Activated naive CD8-positive, alpha-beta T cell (primary cell): ENCODE data around the gene ZNF490.
A peak's percentile ranks its signal among the peaks of the same experiment; 100 is the strongest.
"Not testable (repeated sequence)": the region's sequence is repeated elsewhere in the genome, so short reads cannot be mapped to it uniquely, and the experiment has no call there.

Source experiments
- H3K27ac Mint-ChIP-seq: one replicate; pipeline ENCODE4 v1.8.0; 2021; ENCODE audit warnings: mixed read lengths
- H3K27me3 Mint-ChIP-seq: one replicate; pipeline ENCODE4 v1.8.0; 2021; ENCODE audit warnings: mixed read lengths
- H3K36me3 Mint-ChIP-seq: one replicate; pipeline ENCODE4 v1.8.0; 2021; ENCODE audit warnings: mixed read lengths
- H3K4me1 Mint-ChIP-seq: one replicate; pipeline ENCODE4 v1.8.0; 2021; ENCODE audit warnings: low read depth, mixed read lengths
- H3K4me3 Mint-ChIP-seq: one replicate; pipeline ENCODE4 v1.8.0; 2021; ENCODE audit warnings: mild to moderate bottlenecking, mixed read lengths
- H3K9me3 Mint-ChIP-seq: one replicate; pipeline ENCODE4 v1.8.0; 2021; ENCODE audit warnings: low read depth, mixed read lengths

Gene ZNF490

GRCh38 chr19:12596485-12596884 lies 14.1 kb downstream of the ZNF490 start:
- no peak overlapping the region for H3K4me3 Mint-ChIP-seq
- H3K36me3 Mint-ChIP-seq, result peaks cover 4% of the 10 kb centered on the region
- H3K27ac Mint-ChIP-seq, result no peak overlapping the region
- H3K27me3 Mint-ChIP-seq, result no peaks in the 10 kb centered on the region
- H3K9me3 Mint-ChIP-seq, result no peaks in the 10 kb centered on the region
- H3K4me1 Mint-ChIP-seq, result no peaks in the 10 kb centered on the region

GRCh38 chr19:12581100-12581499 lies 29.5 kb downstream of the ZNF490 start:
- no peak overlapping the region for H3K27ac Mint-ChIP-seq
- H3K4me3 Mint-ChIP-seq, result no peak overlapping the region
- H3K4me1 Mint-ChIP-seq, result no peaks in the 10 kb centered on the region
- H3K9me3 Mint-ChIP-seq, result peaks cover 14% of the 10 kb centered on the region
- H3K36me3 Mint-ChIP-seq, result peaks cover 26% of the 10 kb centered on the region
- H3K27me3 Mint-ChIP-seq, result no peaks in the 10 kb centered on the region

DNA sequence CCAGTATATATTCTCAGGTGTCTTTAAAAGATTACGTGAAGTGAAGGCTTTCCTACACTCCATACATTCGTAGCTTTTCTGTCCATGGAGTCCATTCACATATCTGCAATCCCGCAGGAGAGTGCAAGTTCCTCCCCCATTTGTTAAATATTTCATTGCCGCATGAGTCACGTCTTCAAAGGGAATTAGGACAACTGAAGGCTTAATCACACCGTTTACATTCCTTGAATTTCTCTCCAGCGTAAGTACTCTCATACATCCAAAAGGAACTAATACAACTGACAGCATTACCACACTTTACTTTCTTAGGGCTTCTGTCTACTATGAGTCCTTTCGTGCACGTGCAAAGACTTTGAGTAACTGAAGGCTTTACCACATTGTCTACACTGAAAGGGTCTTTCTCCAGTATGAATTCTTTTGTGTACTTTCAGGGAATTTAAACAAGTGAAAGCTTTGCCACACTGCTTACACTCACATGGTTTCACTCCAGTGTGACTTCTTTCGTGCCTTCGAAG lies 30.4 kb downstream of the ZNF490 start:
- Mint-ChIP-seq H3K4me3 (no peak overlapping the region), H3K4me1 (no peaks in the 10 kb centered on the region), H3K27ac (no peak overlapping the region), H3K36me3 (peaks cover 26% of the 10 kb centered on the region), H3K9me3 (peaks cover 14% of the 10 kb centered on the region), H3K27me3 (no peaks in the 10 kb centered on the region)

DNA sequence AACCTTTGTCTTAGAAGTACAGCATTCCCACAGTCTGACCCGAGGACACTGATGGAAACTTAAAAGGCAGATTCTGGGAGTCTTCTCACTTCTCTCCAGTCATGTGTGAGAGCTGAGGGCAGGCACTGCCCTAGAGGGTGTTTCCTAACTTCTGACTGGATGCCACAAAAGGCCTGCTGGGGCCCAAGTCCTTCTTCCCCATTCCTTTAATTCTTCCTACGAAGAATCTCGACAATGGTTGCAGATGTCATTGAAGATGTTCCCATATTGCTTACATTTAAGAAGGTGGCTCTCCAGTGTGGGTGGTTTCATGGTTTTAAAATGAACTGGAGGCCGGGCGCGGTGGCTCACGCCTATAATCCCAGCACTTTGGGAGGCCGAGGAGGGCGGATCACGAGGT lies 32.0 kb downstream of the ZNF490 start:
- H3K36me3 Mint-ChIP-seq, result peaks cover 26% of the 10 kb centered on the region
- peaks cover 7% of the 10 kb centered on the region for H3K4me1 Mint-ChIP-seq
- peaks cover 14% of the 10 kb centered on the region for H3K9me3 Mint-ChIP-seq
- H3K27me3 Mint-ChIP-seq, result no peaks in the 10 kb centered on the region
- H3K4me3 Mint-ChIP-seq, result no peak overlapping the region
- H3K27ac Mint-ChIP-seq, result no peak overlapping the region

- peak overlapping the region; percentile 52 for H3K27ac Mint-ChIP-seq
- H3K36me3 Mint-ChIP-seq, result peaks cover 7% of the 10 kb centered on the region
- no peaks in the 10 kb centered on the region for H3K27me3 Mint-ChIP-seq
- H3K9me3 Mint-ChIP-seq, result no peaks in the 10 kb centered on the region
- H3K4me3 Mint-ChIP-seq, result peak overlapping the region; percentile 17
- H3K4me1 Mint-ChIP-seq, result peaks cover 7% of the 10 kb centered on the region
These were observed 36.6 kb downstream of the ZNF490 start for GRCh38 chr19:12574036-12574435.

DNA sequence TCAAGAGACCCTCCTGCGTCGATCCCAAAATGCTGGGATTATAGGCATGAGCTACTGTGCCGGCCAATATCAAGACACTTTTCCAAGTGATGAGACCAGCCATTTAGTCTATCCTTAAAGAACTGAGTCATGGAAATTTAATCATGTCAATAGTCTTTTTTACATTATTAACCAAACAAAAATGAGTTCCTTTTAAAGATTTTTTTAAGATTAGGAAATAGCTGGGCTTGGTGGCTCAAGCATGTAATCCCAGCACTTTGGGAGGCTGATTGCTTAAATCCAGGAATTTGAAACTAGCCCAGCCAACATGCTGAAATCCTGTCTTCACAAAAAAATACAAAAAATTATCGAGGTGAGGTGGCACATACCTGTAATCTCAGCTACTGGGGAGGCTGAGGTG lies 42.7 kb downstream of the ZNF490 start:
- no peaks in the 10 kb centered on the region for H3K27me3 Mint-ChIP-seq
- peaks cover 4% of the 10 kb centered on the region for H3K4me1 Mint-ChIP-seq
- no peaks in the 10 kb centered on the region for H3K9me3 Mint-ChIP-seq
- H3K27ac Mint-ChIP-seq, result no peak overlapping the region
- no peaks in the 10 kb centered on the region for H3K36me3 Mint-ChIP-seq
- H3K4me3 Mint-ChIP-seq, result no peak overlapping the region

GRCh38 chr19:12566380-12566779 lies 44.2 kb downstream of the ZNF490 start:
- not testable (repeated sequence) for H3K4me1 Mint-ChIP-seq, H3K4me3 Mint-ChIP-seq, H3K27ac Mint-ChIP-seq, H3K27me3 Mint-ChIP-seq, H3K36me3 Mint-ChIP-seq, H3K9me3 Mint-ChIP-seq

DNA sequence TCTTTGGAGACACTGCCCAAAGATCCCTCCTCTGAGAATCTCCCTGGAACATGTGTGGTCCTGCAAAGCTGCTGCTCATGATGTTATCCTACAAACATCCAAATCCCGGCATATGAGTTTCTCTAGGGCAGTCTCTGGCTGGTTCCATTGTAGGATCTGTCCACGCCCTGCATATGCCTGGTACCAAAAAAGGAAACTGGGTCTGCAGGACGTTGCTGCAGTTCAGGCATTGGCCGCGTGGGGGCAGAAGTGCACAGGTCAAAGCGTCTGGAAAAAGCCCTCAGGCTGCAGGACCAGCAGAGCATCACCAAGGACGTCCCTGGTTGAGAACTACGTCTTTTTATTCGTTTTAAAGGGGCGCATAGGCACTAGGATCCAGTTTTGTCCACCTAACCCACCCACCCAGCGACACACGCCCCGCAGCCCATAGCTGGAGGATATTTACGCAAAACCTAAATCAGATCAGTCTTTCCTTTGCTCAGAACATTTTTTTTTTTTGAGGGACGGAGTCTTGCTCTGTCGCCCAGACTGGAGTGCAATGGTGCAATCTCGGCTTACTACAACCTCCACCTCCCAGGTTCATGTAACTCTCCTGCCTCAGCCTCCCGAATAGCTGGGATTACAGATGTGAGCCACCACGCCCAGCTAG lies 46.5 kb downstream of the ZNF490 start:
- H3K9me3 Mint-ChIP-seq, result no peaks in the 10 kb centered on the region
- no peak overlapping the region for H3K27ac Mint-ChIP-seq
- H3K4me1 Mint-ChIP-seq, result peaks cover 4% of the 10 kb centered on the region
- no peaks in the 10 kb centered on the region for H3K36me3 Mint-ChIP-seq
- H3K4me3 Mint-ChIP-seq, result no peak overlapping the region
- H3K27me3 Mint-ChIP-seq, result no peaks in the 10 kb centered on the region

DNA sequence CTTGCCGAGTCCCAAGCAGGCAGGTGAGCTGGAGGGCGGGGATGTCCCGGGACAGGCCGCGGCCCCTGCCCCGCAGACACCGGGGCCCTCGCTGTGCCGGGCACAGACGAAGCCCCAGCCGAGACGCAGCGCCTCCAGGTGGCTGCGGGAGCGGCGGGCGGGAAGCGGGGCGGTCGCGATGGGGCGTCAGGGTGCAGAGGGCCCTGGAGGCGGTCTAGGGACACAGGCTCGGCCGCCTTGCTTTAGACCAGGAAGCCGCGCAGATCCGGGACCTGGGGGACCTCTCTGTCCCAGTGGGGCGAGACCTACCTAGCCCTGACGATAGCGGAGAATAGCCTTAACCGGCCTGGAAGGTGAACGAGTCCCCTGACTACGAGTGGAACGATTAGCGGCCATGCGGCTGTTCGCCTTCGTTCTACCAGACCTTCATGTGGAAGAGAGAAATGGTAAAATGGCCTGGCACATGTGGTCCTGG lies 55.1 kb downstream of the ZNF490 start:
- peaks cover 14% of the 10 kb centered on the region for H3K4me1 Mint-ChIP-seq
- no peaks in the 10 kb centered on the region for H3K27me3 Mint-ChIP-seq
- H3K36me3 Mint-ChIP-seq, result no peaks in the 10 kb centered on the region
- H3K9me3 Mint-ChIP-seq, result no peaks in the 10 kb centered on the region
- H3K27ac Mint-ChIP-seq, result no peak overlapping the region
- H3K4me3 Mint-ChIP-seq, result no peak overlapping the region

- Mint-ChIP-seq H3K4me3 (peak within 1 kb of the TSS; percentile 100), H3K27me3 (no peaks in the 10 kb centered on the region), H3K27ac (peak within 1 kb of the TSS; percentile 98), H3K4me1 (peaks cover 41% of the 10 kb centered on the region), H3K9me3 (no peaks in the 10 kb centered on the region), H3K36me3 (peaks cover 4% of the 10 kb centered on the region)
These were observed 59.4 kb downstream of the ZNF490 start, which contains the start of gene ZNF564 for GRCh38 chr19:12551060-12551832. Gene ZNF564, minus strand, starts transcription at chr19:12551482. Its CDS starts 150 bp downstream, at chr19:12551332.

- H3K27ac Mint-ChIP-seq, result peak overlapping the region; percentile 75
- H3K27me3 Mint-ChIP-seq, result no peaks in the 10 kb centered on the region
- peaks cover 60% of the 10 kb centered on the region for H3K4me1 Mint-ChIP-seq
- peaks cover 20% of the 10 kb centered on the region for H3K36me3 Mint-ChIP-seq
- H3K4me3 Mint-ChIP-seq, result no peak overlapping the region
- H3K9me3 Mint-ChIP-seq, result no peaks in the 10 kb centered on the region
These were observed 63.7 kb downstream of the ZNF490 start for GRCh38 chr19:12546903-12547302.

DNA sequence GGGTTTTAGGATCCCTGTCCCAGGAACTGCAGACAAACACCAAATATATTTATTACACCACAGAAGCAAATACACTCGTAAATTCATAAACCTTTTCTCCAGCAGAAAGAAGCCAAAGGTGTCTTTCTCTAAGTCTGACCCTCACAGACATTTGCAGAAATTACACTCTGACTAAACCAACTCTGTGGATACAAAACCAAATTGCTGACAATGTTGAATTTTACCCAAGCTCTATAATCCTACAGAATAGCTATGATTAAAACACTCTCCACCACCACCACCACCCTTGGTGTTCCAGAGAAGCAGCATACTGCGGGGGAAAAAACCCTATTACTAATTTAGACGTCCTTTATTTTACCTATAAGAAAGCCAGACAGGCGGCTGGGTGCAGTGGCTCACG lies 64.5 kb downstream of the ZNF490 start:
- peak overlapping the region; percentile 71 for H3K27ac Mint-ChIP-seq
- H3K36me3 Mint-ChIP-seq, result peaks cover 20% of the 10 kb centered on the region
- H3K4me3 Mint-ChIP-seq, result no peak overlapping the region
- H3K4me1 Mint-ChIP-seq, result peaks cover 54% of the 10 kb centered on the region
- H3K27me3 Mint-ChIP-seq, result no peaks in the 10 kb centered on the region
- no peaks in the 10 kb centered on the region for H3K9me3 Mint-ChIP-seq

GRCh38 chr19:12545267-12545666 lies 65.3 kb downstream of the ZNF490 start:
- H3K36me3 Mint-ChIP-seq, result peaks cover 20% of the 10 kb centered on the region
- H3K9me3 Mint-ChIP-seq, result no peaks in the 10 kb centered on the region
- H3K4me3 Mint-ChIP-seq, result no peak overlapping the region
- H3K27me3 Mint-ChIP-seq, result no peaks in the 10 kb centered on the region
- peaks cover 54% of the 10 kb centered on the region for H3K4me1 Mint-ChIP-seq
- peak overlapping the region; percentile 71 for H3K27ac Mint-ChIP-seq

DNA sequence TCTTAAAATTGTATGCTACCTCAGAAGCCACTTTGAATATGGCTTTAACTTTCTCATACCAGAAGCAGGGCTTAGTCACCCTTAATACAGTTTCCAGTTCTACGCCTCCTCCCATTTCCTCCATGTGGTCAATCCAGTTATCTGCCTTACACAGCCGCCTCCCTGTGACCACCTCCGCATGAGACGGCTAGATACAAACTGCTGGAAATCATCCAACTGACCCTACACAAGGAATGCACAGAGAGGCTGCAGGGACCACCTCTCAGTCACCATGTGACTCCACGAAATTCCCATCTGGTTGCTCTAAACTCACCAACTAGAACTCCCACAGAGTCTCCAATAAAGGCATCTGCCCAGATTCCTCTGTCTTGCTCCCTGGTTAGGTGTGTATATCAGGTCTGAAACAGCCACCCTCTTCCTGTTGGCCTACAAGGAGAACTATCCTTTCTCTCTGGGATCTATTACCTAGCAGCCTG lies 66.2 kb downstream of the ZNF490 start:
- Mint-ChIP-seq H3K9me3 (no peaks in the 10 kb centered on the region), H3K4me1 (peaks cover 53% of the 10 kb centered on the region), H3K27ac (peak overlapping the region; percentile 74), H3K4me3 (no peak overlapping the region), H3K36me3 (peaks cover 23% of the 10 kb centered on the region), H3K27me3 (no peaks in the 10 kb centered on the region)

DNA sequence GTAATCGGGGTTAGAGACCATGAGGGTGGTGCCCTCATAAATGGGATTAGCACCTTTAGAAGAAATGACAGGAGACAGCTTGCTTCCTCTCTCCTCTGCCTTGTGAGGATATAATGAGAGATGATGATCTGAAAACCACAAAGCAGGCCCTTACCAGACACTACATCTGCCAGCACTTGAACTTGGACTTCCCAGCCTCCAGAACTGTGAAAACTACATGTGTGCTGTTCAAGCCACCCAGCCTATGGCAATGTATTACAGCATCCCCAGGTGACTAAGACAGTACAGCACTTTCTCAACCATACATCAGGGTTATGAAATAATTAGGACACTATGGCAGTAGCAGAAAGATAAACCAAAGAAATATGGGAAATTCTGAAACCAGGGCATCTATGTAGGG lies 66.8 kb downstream of the ZNF490 start:
- H3K27me3 Mint-ChIP-seq, result no peaks in the 10 kb centered on the region
- peaks cover 48% of the 10 kb centered on the region for H3K4me1 Mint-ChIP-seq
- peak overlapping the region; percentile 74 for H3K27ac Mint-ChIP-seq
- peaks cover 23% of the 10 kb centered on the region for H3K36me3 Mint-ChIP-seq
- H3K4me3 Mint-ChIP-seq, result peak overlapping the region; percentile 1
- H3K9me3 Mint-ChIP-seq, result no peaks in the 10 kb centered on the region
